GM23338 (cell line): ENCODE data around the gene PPP1R37. TPM values are rescaled to one million over a fixed set of nuclear protein-coding genes. Genes with fewer than 3 reads are reported as not detected.

Source experiments
- ATAC-seq: fragments of 200-7000 bp; cut with Tn5 transposase; 3 replicates; pipeline ENCODE4 v1.9.1; 2020
- DNase-seq: peaks from one replicate; pipeline ENCODE4 v3.0.0-alpha.2; 2015; ENCODE audit warnings: low spot score
- H2AFZ ChIP-seq: fragments of 200-600 bp; sonication (generic); 2 replicates; pipeline ENCODE4 v1.8.0; 2016; ENCODE audit warnings: antibody characterized with exemption, mild to moderate bottlenecking, moderate library complexity
- H3F3A ChIP-seq: fragments of 200-600 bp; sonication (generic); replicated peaks from 2 replicates; pipeline ENCODE4 v1.8.0; 2017; ENCODE audit warnings: antibody characterized with exemption, mixed run types, low read depth
- H3K27ac ChIP-seq: fragments of 200-600 bp; sonication (generic); 2 replicates; pipeline ENCODE4 v1.6.1; 2016; ENCODE audit warnings: low read depth
- H3K27me3 ChIP-seq: fragments of 200-600 bp; sonication (generic); 2 replicates; pipeline ENCODE4 v1.8.0; 2016; ENCODE audit warnings: mild to moderate bottlenecking, mixed run types, moderate library complexity; ENCODE audit not compliant: insufficient read depth
- H3K36me3 ChIP-seq: fragments of 200-600 bp; sonication (generic); 2 replicates; pipeline ENCODE4 v1.8.0; 2016; ENCODE audit warnings: mild to moderate bottlenecking; ENCODE audit not compliant: insufficient read depth
- H3K4me1 ChIP-seq: fragments of 200-600 bp; sonication (generic); 2 replicates; pipeline ENCODE4 v1.8.0; 2016; ENCODE audit warnings: mild to moderate bottlenecking, moderate library complexity; ENCODE audit not compliant: insufficient read depth
- H3K4me2 ChIP-seq: fragments of 200-600 bp; sonication (generic); 2 replicates; pipeline ENCODE4 v1.7.1; 2017; ENCODE audit warnings: mixed run types
- H3K4me3 ChIP-seq: fragments of 200-600 bp; sonication (generic); 2 replicates; pipeline ENCODE4 v1.6.1; 2016; ENCODE audit warnings: mixed run types
- H3K79me2 ChIP-seq: fragments of 200-600 bp; sonication (generic); replicated peaks from 2 replicates; pipeline ENCODE4 v1.8.0; 2017; ENCODE audit warnings: mild to moderate bottlenecking; ENCODE audit not compliant: insufficient read depth
- H3K9me2 ChIP-seq: fragments of 200-600 bp; sonication (generic); 2 replicates; pipeline ENCODE4 v1.8.0; 2017; ENCODE audit not compliant: insufficient read depth
- H4K20me1 ChIP-seq: fragments of 200-600 bp; sonication (generic); replicated peaks from 2 replicates; pipeline ENCODE4 v1.8.0; 2017; ENCODE audit warnings: mild to moderate bottlenecking; ENCODE audit not compliant: insufficient read depth
- H3K27ac Mint-ChIP-seq: 2 replicates; pipeline ENCODE4 v1.8.0; 2020; ENCODE audit warnings: inconsistent platforms, mild to moderate bottlenecking, moderate library complexity, mixed read lengths
- H3K27me3 Mint-ChIP-seq: 3 replicates; pipeline ENCODE4 v1.8.0; 2022; ENCODE audit warnings: low read depth, mild to moderate bottlenecking, moderate library complexity, mixed read lengths, inconsistent platforms; ENCODE audit not compliant: insufficient read depth, poor library complexity
- H3K36me3 Mint-ChIP-seq: 3 replicates; pipeline ENCODE4 v1.8.0; 2021; ENCODE audit warnings: low read depth, mild to moderate bottlenecking, inconsistent platforms, moderate library complexity, mixed read lengths
- H3K4me1 Mint-ChIP-seq: 3 replicates; pipeline ENCODE4 v1.8.0; 2020; ENCODE audit warnings: mild to moderate bottlenecking, inconsistent platforms, mixed read lengths
- H3K4me3 Mint-ChIP-seq: 3 replicates; pipeline ENCODE4 v1.8.0; 2021; ENCODE audit warnings: moderate library complexity, mild to moderate bottlenecking, inconsistent platforms, mixed read lengths
- H3K9me3 Mint-ChIP-seq: 3 replicates; pipeline ENCODE4 v1.8.0; 2020; ENCODE audit warnings: moderate library complexity, mild to moderate bottlenecking, inconsistent platforms, mixed read lengths
- CTCF ChIP-seq, 2 experiments: fragments of 200-600 bp in 1 of 2; sonication (generic) in 1 of 2; conservative IDR thresholded peaks; 2 replicates each; pipeline versions ENCODE4 v1.5.1 to v1.6.1; 2016 to 2017; ENCODE audit warnings: antibody characterized with exemption in 2 of 2, low read depth in 2 of 2, mild to moderate bottlenecking in 2 of 2, moderate library complexity in 1 of 2
- EZH2phosphoT487 ChIP-seq: fragments of 200-600 bp; sonication (generic); IDR thresholded peaks from one replicate; pipeline ENCODE4 v1.8.1; 2018; ENCODE audit warnings: antibody characterized with exemption; ENCODE audit not compliant: unreplicated experiment
- JUNB ChIP-seq: IDR thresholded peaks from one replicate; pipeline ENCODE4 v1.6.1; 2016; ENCODE audit warnings: antibody characterized with exemption; ENCODE audit not compliant: unreplicated experiment
- POLR2AphosphoS5 ChIP-seq: IDR thresholded peaks from 2 replicates; pipeline ENCODE4 v1.6.1; 2016; ENCODE audit warnings: antibody characterized with exemption, low read depth
- ZNF114 ChIP-seq: fragments of 250-450 bp; sonication (Bioruptor Pico); IDR thresholded peaks from 2 replicates; pipeline ENCODE4 v1.5.0; 2020; ENCODE audit warnings: mild to moderate bottlenecking, moderate library complexity
- ZNF331 ChIP-seq: fragments of 250-450 bp; sonication (Bioruptor Pico); IDR thresholded peaks from 2 replicates; pipeline ENCODE4 v1.5.0; 2020; ENCODE audit warnings: low read depth, mild to moderate bottlenecking, moderate library complexity
- polyA plus RNA-seq: library from polyadenylated mRNA; unstranded; fragments of >200 nt; fragmentation: Nextera tagmentation; extraction: Ambion mirVana; gene quantifications from 2 replicates; pipeline ENCODE4 v1.2.1, GENCODE V29; 2016
- total RNA-seq: library from RNA; depleted of rRNA; stranded (reverse); fragments of >200 nt; shearing (Covaris generic); gene quantifications from 2 replicates; pipeline ENCODE4 v1.2.3, GENCODE V29; 2014

The PPP1R37 gene
- total and polyA plus RNA-seq, 2 experiments from 2014 or later = 6.9 to 47.2 TPM

- no peak for TF ChIP-seq CTCF (conservative IDR thresholded peaks at IDR 0.05; ENCODE audit: low read depth in 2 of 2)
- no peak for TF ChIP-seq EZH2phosphoT487
- TF ChIP-seq ZNF114 = no peak
- TF ChIP-seq POLR2AphosphoS5 = no peak
- no peak for TF ChIP-seq ZNF331
These were observed 34.3 kb upstream of the PPP1R37 start (continued) for GRCh38 chr19:45058622-45059159.

GRCh38 chr19:45059258-45059965, 33.6 kb upstream of the PPP1R37 start:
- peaks cover 77% of the 10 kb centered on the region for H3K36me3 Mint-ChIP-seq
- H4K20me1 ChIP-seq = peaks cover 17% of the 10 kb centered on the region; the same call in 1 of the 2 replicates
- peaks cover 24% of the 10 kb centered on the region for H3K36me3 ChIP-seq

More at GRCh38 chr19:45059258-45059965, 33.6 kb upstream of the PPP1R37 start:
- Histone ChIP-seq H3K4me3 (no peak overlapping the region), H3K79me2 (0 out of 2 replicates have a peak, but pooled peaks cover 4% of the 10 kb centered on the region), H3K9me2 (no peaks in the 10 kb centered on the region), H2AFZ (no peak overlapping the region), H3K4me2 (no peak overlapping the region), H3F3A (no peaks in the 10 kb centered on the region), H3K27ac (0 out of 2 replicates have a peak overlapping the region, but pooled peaks have one; percentile 76), H3K4me1 (no peaks in the 10 kb centered on the region), H3K27me3 (no peaks in the 10 kb centered on the region)
- Mint-ChIP-seq H3K27ac (0 out of 2 replicates have a peak overlapping the region, but pooled peaks have one; percentile 8), H3K9me3 (no peaks in the 10 kb centered on the region), H3K4me3 (no peak overlapping the region), H3K27me3 (peaks cover 17% of the 10 kb centered on the region), H3K4me1 (peaks cover 6% of the 10 kb centered on the region)
- DNase-seq = peak; percentile 96
- peak; percentile 87 to 93 for TF ChIP-seq CTCF (conservative IDR thresholded peaks at IDR 0.05; ENCODE audit: low read depth in 2 of 2)
- no peak for TF ChIP-seq JUNB
- ATAC-seq = peak; percentile 97
